ENCODE measurements around the gene NTM.
A peak's percentile ranks its signal among the peaks of the same experiment; 100 is the strongest.
"Not testable (repeated sequence)": the region's sequence is repeated elsewhere in the genome, so short reads cannot be mapped to it uniquely, and the experiment has no call there.

NTM gene

DNA sequence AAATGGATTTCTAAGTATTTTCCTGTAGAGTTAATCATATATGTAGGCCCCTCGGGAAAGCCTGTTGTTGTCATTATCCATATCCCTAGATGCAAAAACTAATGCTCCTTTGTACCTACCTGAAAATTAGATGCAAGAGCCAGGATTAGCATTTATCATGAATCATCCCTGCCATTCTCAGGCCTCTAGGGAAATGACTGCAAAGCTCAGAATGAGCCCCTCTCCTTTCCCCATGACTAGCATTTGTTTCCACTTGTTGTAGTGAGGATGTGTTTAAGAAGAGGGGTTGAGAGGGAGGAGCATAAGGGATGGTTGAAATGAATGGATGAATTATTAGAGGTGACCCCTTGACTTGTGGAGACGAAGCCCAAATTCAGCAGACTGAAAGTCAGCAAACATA, 537.9 kb downstream of the NTM start:
- DNase-seq, result no peak

DNA sequence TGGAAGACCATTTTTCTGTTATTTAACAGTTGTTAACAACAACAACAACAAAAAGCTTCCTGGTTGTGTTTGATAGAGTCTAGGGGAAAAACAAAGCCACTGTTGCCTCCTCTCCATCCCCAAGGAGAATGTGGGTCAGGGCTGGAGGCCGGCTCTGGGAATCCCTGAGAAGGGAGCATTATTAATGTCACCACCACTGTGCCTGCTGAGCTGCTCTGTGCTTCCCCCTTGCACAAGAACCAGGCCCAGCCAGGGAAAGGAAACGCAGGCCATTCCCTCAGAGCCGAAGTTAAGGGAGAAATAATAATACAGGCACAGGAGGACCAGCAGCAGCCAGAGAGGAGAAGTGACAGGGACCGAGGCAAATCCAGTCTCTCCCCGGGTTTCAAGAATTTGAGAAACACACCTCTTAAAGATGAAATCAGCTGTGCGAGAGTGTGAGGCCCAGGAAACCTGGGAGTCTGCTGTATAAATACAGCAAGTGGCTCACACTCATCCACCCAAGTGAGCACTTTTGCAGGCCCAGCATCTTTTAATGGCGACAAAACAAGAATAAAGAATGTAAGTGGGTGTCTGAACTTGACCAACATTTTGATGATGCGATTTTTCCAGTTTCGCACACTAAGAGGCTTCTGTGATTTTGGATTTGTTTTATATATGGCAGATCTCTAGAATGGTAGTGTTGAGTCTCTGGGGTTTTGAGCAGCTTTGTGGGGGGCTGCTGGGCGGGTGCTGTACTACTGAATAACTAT, 539.2 kb downstream of the NTM start:
- DNase-seq, result no peak

DNA sequence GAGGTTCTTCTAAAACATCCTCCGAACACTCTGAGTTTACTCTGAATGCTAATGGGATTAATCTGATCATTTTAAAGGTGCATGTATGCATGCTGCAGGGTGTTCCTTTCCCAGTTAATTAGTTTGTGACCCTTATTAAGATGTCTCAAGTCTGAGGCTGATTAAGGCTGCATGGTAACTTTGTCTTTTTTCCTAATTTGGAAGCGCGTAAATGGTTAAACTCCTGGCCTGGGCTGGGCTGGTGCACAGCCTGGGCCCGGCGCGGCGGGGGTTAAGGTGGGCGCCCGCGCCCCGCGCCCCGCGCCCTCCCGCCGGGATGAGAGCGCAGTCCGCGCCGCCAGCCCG, 539.7 kb downstream of the NTM start:
- no peak for DNase-seq

DNA sequence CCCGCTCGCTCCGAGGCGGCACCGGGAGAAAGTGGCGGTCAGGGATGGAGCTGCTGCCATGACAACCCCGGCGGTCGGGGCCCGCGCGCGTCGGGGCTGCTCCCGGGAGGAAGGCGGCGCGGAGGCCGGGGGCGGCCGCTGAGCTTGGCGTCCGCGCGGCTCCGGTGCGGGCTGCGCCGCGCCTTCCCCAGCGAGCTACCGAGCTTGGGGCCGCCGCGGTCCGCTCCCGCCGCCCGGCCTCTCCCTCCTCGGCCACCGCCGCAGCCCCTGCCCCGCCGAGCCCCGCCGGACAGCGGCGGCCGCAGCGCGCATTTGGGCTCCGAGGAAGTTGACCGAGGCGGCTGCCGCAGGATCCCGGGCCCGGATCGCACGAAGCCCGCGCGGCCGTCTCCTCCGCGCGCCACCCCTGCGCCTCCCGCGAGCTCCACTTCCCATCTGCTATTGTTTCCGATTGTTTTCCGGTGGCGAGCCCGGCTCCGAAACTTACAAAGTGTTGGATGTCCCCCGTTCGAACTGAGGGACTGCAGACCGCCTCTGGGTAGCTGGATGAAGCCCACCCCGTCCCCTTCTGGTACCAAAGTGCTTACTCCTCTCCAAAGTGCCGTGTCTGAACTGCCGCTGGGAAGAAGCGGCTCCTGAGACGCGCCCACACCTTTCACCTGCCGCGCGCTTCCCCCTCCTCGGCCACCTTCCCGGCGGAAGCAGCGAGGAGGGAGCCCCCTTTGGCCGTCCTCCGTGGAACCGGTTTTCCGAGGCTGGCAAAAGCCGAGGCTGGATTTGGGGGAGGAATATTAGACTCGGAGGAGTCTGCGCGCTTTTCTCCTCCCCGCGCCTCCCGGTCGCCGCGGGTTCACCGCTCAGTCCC, 540.3 kb downstream of the NTM start:
- no peak for DNase-seq

DNA sequence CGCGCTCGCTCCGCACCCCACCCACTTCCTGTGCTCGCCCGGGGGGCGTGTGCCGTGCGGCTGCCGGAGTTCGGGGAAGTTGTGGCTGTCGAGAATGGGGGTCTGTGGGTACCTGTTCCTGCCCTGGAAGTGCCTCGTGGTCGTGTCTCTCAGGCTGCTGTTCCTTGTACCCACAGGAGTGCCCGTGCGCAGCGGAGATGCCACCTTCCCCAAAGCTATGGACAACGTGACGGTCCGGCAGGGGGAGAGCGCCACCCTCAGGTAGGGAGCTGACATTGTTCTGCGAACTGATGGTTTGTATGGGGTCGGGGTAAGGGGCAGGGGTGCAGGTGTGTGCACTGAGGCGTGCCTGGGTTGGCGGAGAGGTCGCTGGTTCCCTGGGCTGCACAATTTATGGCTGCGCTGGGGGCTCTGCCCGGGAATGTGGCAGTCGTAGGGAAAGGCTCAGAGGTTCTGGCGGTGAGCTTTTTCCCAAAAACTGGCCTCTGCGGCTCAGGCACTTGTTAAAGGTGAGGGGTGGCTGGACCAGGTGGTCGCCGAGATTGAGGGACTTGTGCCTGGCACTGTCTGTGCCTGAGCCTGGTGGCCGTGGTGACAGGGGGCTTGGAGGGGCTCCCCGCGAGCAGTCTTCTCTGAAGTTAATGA, 541.1 kb downstream of the NTM start:
- DNase-seq, result not testable (repeated sequence)

DNA sequence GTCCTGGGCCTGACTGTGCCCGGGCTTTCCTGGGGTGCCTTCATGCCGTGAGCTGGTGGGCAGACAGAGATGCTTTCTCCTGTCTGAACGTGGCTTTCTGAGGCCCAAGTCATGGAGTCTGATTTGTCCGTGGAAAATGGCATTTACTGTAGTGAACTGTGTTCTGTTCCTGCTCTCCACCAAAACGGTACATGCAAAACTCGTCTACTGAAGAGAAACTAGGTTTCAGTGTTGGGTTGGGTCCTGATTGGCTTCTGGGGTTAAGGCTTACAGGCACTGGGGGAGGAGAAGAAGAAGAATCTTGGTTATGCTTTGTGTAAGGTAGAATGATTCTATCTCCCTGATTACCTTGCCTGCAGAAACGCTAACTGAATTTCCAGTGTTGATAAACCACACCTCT, 541.7 kb downstream of the NTM start:
- DNase-seq, result no peak

DNA sequence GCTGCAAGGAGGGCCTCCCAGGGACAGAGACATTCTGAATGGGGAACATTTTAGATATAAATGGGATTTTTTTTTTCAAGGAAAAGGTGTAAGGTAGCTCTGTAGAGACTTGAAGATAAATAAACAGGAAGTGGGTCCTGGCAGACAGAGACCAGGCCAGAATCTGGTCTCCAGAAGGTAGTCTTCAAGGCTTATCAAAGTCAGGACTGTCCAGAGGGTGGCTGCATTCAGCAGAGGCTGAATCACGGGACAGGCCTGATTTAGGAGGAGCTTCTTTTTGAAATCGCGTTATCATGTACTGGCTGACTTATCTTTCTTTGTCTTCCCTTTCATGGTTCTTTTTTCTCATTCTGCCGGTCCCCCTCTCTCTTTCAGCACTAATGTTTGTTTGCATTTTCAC, 542.9 kb downstream of the NTM start:
- no peak for DNase-seq

DNA sequence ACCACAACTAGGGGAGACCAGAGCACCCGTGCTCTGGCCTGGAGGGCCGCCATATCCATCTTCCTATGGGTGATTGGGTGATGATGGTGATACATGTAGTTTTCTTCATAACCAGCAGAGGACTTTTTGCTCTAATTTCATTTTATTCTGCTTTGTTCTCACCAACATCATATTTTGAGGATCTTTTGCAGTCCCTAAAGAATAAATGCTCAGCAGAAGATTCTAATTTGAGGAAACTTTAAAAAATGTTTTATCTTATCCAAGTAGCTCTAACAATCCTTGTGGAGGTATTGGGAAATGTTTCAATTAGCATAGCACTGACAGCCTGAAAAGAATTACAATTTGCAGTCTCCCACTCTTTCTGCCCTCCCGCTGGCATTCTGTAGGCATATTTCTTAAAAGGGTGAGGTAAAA, 544.0 kb downstream of the NTM start:
- DNase-seq, result no peak

DNA sequence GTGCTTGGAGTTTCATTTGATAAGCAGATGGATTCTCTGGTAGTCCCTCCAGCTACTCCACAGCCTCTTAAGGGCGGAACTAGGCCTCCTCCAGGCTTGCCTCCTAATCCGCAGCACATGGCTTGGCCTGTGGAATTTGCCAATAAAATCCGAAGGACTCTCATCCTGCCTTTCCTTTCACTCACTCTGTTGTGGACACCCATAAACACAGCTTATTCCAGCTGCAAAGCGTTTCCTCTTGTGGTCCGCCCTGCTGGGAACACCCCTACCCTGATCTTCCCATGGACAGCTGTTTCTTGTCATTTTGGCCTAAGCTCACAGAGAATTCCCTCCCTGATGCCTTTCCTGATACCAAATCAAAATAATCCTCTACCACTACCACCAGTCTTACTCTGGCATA, 546.2 kb downstream of the NTM start:
- no peak for DNase-seq

DNA sequence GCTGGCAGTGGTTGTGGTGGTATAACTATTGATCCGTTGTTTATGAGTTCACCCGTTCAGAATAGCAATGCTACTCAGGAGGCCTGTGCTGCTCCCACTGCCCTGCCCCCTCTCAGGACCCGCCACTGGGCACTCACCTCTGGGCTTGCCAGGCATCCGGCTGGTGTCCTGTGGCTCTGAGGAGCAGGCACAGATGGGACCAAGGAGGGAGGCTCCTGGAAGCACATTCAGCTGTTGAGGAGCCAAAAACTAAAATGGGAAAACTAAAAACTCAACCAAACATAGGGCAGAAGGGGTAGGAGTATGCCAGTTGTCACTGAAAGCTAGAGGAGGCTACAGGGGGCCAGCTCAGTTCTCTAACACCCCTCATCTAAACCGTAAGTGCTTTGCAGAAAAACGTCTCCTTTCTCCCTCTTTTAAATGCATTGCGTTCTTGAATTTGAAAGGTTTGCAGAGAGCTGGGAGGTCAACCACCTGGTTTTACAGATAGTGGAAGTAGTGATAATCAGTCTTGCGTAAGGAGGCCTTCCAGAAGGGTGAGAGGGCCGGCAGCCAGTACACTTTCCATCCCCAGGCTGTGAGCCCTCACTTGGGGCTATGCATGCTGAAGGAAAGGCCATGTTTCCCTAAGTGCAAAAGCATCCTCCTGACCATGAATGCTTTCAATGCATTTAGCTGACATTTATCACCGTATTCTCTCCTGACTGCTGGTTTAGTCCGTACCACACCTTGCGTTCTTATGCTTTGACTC, 547.4 kb downstream of the NTM start:
- DNase-seq, result no peak

DNA sequence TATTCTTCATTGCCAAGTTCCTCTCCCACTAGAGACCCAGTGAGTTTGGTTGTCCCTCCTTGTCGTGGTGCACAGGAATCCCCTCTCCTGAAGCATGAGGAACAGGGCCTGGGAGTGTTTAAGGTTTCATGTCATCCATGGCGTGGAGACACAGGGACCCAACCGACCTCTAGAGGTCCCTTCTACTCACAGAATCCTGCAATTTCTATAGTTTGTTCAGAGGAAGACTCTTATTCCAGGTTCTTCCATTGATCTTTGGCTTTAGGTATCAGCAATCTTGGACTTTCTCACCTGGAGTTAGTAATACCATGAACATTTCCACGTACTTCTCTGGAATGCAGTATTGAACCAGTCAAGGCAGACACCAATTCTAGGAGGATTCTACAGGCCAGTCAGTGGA, 548.2 kb downstream of the NTM start:
- no peak for DNase-seq

DNA sequence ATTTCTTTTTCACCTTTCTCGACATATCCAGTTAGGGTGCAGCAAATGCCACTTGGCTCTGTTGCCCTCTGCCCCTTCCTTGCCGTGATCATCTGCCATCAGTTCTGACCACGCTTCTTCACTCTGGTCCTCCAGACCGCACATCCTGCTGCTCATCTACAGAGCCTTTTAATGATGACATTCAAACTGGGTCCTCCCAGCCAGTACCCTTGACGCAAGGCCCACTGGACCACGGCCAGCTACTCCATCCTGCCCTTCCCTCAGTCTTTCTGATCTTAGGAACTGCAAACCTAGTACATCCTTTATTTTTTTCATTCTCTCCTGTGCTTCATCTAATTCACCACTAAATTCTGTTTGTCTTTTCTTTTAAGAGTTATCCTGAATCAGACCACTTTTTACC, 551.8 kb downstream of the NTM start:
- DNase-seq, result no peak

DNA sequence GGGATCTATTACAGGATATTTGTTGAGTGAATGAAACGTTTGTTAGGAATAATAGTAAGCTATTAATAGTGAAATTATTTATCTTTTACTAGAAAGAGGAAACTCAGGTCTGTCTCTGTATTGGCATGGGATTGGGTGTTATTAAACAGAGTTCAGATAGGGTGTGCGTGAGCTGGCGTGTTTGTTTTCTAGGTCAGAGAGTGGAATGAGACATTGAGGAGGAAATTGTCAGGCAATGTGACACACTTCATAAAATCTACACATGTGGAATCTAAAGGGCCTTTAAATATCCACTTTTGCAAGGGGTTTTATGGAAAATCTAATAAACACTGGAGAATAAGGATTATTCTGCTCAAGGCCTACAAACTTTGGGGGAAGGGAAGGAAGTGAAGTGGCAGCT, 552.9 kb downstream of the NTM start:
- no peak for DNase-seq

DNA sequence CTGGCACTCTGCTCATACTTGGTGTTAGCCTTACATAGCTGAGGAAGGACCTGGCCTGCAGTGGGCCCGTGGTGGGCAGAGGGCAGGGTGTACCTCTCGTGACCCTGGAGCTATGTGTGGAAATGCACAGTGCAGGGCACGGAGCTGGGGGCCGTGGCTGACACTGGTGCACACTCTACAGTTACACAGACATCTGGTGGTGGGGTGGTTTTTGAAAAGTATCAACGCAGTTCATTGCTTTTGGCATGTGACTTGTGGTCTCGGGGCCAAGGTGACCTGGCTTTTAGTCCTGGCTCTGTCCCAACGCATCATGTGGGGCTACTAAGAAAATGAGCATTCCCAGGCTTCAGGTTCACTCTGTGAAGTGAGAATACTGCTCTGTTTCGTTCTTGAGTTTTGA, 553.6 kb downstream of the NTM start:
- no peak for DNase-seq

DNA sequence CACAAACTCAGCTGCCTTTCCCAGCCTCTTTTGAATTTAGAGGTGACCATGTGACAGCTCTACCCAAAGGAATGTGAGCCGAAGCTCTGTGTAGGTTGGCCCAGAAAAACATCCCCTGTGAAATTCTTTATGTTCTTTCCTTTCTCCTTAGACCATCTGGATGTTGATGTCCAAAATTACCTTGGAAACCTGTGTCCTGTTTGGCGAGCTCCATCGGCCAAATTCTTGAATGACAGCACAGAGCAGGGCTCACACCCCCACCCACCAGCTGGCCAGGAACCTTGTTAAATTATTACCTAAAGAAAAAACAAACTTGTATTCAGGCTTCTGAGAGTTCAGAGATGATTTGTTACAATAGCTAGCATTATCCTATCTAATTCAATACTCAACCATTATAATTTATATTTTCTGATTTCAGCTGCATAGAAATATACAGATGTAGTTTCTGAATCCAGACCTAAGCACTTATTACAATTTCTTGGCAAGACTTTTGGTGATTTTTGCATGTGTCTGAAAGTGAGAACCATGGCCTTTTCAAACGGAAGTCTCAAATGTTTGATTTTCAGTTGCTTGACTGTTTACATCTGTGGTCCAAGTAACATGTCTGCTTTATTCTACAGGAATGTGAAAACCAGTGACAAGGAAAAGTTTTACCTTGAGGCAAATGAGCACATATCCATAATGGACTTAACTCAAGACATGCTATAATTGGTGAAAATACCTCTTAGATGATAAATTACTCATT, 554.2 kb downstream of the NTM start:
- DNase-seq, result no peak

DNA sequence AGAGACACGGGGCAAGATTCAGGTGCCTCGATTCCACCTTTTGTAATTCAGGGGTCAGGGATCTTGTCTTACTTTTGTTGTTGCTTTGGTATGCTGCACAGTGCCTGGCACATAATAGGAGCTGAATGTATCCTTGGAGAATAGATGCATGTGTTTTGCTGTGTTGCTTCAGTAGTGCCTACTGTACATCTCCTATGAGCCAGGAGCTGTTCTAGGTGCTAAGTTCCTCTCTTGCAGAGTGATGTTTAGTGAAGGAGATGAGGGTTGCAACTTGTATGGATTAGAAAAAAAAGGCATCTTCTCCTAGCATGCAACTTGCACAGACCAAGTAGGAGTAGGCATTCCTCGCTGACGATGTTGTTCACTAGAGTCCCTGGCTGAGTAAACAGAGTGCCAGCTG, 555.4 kb downstream of the NTM start:
- no peak for DNase-seq

DNA sequence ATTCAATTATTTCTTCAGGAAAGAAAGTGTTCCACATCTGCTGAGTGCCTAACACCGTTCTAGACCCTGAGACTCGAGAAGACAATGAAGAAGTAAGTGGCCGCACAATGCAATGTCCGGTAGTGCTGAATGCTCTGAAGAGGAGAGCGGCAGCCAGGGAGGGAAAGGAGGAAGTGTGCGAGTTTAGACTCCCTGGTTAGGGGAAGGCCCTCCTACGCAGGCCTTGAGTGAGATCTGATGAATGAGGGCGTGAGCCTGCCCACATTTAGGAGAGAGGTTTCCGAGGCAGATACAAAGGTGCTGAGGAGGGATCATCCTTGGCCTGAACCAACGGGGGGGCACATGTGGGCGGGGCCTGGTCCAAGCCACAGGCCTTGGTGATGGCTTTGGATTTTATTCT, 558.6 kb downstream of the NTM start:
- DNase-seq, result peak; percentile 77

DNA sequence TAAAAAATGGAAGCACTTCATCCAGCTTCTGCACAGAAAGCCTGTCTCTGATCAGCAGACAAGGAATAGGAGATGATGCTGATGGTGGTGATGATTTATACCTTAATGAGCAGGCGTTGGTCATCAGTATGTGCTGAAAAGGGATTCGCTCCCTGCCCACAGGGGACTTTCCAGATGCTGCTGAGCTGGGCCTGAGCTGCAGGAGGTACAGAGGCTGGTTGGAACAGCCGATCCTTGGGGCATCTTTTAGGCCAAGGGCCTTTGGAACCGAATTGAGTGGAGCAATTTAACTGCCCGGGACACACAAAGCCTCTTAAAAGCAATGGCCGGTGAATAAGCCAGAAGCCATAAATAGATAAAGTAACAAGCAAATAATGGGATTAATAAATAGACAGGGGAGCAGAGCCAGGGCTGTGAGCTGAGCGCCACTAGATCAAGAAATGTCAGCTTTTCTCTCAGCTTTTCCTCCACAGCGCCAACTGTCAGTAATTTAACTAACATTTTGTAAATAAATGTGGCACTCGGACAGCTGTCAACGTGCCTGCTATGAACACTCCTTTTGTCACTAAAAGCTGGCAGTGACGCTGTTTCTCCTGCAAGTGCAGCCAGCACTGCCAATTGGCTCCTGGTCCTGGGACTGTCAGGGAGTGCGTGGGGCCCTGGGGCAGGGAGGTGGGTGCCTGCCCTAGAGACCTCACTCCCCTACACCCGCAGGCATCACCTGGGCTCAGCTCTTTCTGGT, 562.3 kb downstream of the NTM start:
- DNase-seq, result no peak

DNA sequence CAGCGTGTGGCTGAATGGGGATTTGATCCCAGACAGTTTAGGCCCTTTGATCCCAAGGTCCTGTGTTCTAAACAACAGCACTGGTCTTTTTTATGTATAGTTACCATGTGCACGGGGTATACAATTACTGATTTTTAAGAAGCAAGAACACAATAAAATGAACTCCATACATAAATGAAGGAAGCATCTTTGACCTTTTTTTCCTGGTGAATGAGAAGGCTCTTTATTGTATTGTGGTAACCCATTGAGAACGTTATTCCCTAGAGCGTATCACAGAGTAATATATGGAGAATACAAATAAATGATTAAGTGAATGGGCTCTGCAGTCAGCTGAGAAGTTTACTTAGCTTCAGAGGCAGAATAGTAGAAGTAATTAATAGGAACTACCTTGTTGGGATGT, 563.6 kb downstream of the NTM start:
- DNase-seq, result no peak

DNA sequence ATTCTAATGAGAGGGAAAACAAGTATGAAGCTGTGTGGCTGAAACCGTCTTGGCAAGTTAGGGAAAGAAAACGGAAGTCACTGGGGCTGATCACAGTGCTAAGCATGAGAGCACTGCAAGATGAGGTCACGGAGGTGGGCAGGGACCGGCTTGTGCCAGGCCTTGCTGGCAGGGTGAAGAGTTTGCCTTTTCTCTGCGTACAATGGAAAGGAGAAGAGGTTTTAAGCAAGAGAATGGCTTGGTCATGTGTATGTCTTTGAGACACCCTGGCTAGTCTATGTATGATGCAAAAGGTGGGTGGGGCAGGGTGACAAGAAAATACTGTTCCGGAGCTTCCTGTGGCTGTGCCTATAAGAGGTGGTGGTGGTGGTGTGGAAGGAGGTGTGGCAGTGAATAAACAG, 567.9 kb downstream of the NTM start:
- DNase-seq, result peak; percentile 62

DNA sequence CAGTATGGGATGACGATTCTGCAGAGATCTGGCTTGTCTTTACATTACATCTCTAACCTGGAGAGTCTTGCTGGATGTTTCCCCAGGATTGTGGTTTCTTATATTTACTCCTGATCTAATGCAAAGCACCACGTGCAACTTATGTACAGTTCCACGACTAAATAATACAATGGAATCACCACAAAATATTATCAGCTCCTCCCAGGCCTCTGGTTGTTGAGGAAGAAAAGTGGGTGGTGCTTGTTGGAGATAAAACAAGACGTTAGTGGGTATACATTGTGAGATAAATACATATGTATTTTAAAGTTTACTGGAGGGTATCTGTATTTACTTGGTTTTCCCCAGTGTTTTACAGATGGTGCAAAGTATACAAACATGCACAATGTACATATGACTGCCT, 569.7 kb downstream of the NTM start:
- no peak for DNase-seq

DNA sequence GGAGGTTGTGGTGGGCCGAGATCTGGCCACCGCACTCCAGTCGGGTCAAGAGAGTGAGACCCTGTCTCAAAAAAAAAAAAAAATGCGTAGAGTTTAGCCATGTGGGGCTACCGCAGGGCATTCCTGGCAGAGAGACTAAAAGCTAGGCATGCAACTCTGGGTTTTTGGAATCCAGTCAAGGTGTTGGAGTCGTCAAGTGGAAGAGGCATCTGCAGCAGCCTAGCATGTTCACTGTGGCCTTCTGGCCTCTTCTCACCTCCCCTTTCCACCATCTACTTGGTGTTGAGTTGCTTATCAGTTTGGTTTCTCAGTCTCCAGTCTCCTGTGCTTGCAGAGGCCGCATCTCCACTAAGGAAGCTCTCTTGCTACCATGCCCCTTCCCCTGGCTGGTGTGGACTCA, 572.5 kb downstream of the NTM start:
- no peak for DNase-seq
